ENCODE measurements around the gene DUSP22.

DUSP22 gene

DNA sequence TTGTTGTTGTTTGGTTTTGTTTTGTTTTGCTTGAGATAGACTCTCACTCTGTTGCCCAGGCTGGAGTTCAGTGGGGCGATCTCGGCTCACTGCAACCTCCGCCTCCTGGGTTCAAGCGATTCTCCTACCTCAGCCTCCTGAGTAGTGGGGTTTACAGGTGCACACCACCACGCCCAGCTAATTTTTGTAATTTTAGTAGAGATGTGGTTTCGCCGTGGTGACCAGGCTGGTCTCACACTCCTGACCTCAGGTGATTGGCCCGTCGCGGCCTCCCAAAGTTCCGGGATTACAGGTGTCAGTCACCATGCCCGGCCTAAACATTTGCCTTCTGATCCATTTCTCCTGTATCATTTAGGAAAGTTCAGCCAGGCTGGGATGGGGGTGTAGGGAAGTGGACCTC is 17.7 kb downstream of the DUSP22 start:
- ATAC-seq (no peak), DNase-seq (no peak)

DNA sequence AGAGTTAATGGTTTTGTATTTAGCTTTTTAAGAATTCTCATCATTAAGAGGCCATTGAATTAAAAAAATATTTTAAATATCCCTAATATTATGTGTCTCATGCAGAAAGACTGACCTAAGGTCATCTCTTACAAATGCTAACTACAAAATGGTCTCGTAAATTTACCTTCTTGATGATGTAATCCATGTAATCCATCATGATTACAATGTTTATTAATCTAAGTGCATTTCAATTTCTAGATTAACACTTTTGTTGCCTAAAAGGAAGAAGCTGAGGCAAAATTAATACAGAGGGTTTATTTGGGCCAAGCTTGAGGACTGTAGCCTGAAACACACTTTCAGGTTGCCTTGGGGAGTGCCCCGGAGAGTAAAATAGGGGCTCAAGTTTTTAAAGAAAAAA is 18.4 kb downstream of the DUSP22 start:
- no peak for ATAC-seq
- no peak for DNase-seq

DNA sequence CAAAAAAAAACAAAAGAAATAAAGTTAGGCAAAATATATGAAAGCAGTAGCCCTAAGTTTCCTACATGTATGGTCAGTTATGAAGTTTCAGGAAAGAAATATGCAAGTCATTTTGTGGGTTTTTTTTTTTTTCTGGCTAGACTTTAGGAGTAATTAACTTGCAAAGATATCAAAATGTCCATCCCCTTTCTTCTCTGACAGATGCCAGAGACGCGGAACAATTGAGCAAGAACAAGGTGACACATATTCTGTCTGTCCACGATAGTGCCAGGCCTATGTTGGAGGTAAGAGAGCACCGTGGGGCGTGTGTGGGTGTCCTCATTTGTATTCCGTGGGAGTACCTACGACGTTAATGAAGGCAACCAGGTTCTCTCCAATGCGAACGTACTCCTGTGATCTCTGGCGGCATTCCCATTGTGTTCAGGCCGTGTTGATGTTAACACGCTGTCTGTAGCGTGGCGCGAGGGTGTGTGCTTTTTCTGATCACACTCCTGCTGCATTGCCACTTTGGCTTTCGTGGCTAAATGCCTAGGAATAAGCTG is 19.5 kb downstream of the DUSP22 start:
- peak; percentile 26 for ATAC-seq

DNA sequence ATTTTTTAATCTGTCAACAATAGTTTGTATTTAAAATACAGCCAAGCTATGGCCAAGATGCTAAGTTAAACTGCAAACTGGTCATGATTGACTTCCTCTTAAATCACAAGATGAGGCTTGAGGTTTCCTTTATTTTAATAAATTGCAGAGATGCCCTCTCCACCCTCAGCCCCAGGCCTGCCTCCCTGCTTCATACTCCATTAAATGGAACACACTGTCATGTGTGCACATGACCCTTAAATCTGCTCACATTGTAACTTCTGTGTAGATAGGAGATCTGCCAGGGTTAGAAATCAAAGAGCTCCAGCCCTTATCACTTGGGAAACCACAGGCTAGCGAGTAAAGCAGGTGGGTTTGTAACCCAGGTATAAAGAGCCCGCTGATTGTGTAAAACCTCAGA is 20.8 kb downstream of the DUSP22 start:
- no peak for DNase-seq
- no peak for ATAC-seq

More for the DNA sequence above, 19.5 kb downstream of the DUSP22 start:
- no peak for DNase-seq

DNA sequence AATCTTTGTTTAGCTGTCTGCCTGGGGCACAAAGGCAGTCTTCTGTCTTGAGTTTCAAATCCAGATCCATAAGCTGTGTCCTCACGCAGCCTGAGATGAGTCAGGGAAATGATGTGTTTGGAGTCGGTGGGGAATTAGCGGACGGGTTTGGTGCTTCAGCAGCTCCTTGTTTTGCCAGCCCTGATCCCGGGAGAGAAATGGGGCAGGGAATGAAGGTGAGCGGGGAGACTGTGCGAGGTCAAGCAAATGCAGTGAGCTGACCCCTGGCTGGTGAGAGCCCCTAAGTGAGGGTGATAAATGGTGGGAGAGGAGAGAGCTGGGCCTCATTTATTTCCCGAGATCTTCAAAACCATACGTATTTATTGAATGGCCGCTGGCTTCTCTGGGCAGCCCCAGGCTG is 21.6 kb downstream of the DUSP22 start:
- DNase-seq (no peak), ATAC-seq (no peak)

DNA sequence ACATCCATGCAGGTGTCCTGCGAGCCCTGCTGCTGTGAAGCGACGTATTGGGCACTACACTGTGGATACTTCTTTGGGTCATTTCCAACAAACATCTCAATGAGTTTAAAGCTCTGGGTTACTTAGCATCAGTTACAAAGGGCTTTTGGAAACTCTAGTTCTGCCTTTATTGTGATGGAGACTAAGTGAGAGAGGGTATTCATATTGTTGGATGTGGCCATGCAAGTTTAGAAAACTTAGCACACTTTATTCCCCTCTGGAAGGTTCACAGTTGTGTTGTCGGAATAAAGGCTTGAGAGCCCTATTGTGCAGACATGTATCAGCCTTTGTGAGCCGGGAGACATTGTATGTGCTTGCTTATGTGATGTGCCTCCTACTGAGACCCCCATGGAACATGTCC is 22.1 kb downstream of the DUSP22 start:
- DNase-seq (no peak), ATAC-seq (no peak)

DNA sequence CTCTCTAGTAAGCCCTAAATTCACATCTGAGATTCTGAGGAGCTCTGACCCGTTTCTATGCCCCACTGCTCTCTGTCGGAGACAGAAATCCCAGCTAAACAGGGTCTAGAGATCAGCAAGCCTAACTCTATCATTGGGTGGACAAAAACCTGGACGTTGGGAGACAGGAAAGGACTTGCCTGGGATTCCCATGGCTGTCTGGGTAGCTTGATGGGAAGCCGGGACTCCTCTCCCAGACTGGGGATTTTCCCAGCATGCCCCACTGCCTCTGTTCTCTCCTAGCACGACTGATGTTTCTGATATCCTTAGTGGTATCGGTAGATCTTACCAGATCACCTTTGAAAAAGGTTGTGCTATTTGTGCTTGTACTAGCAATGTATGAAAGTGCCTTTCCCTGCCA is 22.9 kb downstream of the DUSP22 start:
- no peak for DNase-seq
- ATAC-seq: no peak

DNA sequence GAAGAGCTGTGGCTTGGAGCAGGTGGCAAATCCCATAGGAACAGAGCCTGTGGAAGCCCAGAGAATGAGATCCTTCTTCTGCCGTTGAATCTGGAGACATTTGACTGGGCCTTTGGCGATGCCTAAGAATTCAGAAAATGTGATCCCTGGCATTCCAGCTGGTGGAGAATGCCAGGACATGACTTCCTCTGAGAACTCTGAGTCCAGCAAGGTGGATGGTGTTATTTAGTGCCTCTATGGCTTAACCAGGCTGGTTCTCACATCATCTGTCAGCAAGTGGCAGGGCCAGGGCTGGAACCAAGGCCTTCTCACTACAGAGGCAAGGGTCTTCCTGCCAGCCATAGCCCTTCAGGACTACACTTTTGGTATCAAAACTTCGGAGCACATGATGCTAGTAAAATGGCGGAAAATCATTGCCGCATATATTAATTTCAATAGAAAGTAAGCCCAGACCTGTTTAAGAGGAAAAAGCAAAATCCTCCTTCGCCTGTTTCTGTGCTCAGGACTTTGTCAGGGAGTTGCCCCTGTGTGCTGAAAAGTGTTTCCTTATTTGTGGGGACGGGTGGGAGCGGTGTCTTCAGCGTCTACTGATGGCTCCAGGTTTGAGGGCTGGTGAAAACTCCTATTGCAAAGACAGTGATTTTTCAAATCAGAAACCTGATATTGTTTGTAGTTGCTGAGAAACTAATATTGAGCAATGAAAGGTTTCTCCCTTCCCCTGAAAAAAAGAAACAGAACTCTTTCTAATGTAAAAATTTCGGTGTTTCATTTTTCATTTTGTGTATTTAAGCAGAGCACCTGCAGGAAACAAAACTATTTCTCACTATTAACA is 23.9 kb downstream of the DUSP22 start:
- ATAC-seq: no peak
- DNase-seq: no peak

DNA sequence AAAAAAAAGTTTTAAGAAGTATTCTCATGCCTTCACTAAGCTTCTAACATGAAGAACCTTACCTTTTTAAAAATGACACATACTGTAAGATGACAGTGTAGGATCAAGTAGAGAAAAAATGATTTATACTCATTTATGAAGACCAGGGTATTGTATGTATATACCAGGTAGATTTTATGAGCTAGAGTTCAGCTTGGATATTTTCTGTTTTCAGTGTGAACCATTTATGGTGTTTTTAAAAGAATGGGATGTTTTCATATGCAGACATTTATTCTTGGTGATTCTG is 24.4 kb downstream of the DUSP22 start:
- no peak for DNase-seq
- ATAC-seq: no peak

DNA sequence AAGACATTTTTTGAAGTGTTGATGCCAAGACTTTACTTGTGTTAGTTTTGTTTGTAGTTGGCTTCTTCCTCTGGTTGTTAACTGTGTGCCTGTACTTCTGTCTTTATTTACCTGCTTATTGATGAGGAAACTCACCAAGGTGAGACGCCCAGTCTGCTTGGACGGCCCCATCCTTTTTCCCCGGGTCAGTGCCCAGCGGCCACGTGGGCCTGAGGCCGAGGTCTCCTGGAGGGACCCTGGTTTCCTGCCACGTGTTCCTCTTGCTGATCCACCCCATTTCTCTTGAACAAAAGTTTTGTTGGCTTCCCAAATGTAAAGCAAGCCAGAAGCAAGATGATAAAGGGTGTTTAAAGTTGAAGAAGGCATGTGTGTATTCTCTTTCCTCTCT is 24.8 kb downstream of the DUSP22 start:
- no peak for DNase-seq
- ATAC-seq: no peak

DNA sequence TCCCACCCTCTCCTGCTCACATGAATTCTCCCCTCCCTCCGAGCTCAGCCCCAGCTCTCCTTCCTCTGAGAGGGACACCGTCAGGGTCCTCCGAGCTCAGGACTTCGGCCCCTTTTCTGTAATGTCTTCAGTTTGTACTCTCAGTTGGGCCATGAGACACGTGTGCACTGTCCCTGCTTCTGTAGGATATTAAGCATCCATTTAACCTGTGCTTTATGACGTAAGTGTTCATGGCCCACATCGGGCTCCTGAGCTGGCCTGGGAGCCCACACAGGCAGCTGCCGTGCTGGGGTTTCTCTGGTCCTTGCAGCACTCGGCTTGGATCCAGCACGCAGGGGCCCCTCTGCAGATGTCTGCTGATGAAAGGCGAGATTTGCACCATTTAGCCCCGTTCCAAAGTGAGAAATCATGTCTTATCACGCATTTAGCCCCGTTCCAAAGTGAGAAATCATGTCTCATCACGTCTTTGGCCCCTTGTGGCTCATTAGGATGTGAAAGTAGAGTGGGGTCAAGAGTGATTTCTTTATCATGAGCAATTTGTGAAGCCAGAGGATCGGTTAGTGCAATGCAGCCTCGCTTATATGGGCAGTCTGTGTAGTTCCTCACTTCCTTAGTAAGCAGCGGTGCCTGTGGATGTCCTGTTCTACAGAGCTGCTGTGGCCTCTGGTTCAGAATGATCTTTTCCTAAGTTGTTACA is 25.3 kb downstream of the DUSP22 start:
- no peak for DNase-seq
- no peak for ATAC-seq

DNA sequence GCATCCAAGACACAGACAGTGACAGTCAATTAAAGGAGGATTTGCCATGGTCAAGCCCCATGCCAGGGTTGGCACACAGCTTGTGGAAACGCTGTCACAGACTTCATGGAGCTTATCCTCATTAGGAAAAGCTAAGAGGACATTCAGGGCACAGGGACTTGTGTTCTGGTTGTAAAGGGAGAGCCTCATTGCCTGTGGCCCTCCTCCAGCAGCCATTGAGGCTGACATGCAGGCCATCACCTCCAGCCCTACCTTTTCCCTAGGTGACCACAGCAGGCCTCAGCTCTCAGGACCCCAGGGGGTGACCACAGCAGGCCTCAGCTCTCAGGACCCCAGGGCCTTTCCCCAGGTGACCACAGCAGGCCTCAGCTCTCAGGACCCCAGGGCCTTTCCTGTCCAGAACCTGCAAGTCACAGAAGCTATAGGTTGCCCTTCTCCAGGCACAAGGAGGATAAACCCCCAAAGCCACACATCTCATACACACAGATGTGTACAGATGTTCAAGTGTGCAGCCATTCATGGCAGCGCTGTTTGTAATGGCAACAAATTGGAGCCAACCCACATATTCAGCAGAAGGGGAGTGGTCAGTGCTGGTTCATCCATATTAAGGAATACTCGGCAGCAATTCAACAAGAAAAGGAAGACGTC is 26.1 kb downstream of the DUSP22 start:
- ATAC-seq (no peak), DNase-seq (no peak)

DNA sequence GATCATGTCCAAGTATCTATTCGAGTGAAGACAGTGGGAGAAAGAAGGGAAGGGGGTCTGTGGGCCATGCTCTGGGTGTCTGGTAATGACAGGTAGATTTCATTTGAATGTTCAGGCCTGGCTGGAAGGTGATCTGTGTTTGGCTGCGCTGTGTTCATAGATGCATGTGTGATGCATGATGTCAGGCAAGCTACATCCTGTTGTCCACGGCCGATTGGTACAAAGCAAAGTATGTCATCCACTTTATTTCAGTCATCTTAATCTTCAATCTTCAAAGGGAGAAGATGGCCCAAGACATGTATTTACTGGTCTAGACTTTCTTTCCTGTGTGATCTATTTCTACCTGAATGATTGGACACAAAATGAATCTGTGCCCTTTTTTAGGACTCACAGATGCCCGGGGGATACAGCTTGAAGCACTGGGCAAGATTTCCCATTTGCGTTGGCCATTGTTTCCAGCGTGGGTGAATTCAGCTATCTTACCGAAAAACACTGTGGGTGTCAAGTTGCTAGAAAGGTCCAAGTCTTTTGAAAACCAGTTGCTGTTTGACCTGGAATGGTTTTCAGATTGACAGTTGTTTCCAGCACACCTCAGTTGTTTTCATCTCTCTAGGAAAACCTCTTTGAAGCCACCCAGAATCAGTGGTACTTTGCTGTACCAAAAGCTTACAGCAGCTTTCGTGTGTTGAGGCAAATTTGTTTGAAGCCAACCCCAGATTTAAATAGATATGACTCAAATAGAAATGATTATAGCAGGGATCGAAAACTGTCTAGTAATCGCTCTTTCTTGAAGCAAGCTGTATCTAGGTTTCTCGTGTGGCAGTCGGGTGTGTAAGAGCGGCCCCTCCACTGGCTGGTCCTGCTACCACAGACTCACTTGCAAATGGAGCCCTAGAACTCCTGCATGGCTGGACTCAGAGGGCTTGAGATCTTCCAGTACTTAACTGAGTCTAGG is 27.2 kb downstream of the DUSP22 start:
- ATAC-seq: peak; percentile 35
- DNase-seq: no peak

DNA sequence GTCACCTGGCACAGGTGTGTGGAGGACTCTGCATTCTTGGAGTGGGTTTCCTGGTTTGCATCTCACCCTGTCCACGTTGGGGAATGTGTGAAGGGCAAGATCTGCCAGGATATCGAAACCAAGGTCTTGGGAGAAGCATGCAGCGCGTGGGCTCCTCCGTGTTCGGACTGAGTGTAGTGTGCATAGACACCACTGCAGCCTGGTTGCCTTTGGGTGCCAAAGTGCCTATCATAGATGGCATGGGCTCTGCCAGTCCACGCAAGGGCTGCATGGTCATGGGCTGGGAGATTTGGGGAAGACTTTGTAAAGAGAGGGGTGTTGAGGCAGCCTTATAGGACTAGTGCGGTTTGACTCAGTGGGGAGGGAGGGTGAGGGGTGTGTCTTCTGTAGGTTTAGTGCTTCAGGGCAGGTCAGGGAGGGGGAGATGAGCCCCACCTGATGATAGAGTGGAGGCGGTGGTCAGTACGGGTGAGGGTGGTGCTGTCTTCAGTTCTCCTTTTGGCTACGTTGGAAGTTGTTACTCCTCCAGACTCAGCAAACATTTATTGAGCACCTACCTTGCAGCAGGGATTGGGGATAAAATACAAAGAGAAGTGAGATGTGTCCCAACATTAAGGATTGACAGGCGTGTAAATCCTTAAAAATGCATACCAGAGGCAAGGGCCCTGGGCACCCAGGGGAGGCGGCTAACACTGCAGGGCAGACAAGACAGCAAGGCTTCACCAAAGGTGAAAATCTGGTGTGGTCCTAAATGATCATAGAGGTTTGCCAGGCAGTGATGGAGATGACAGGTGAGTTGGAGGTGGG is 28.3 kb downstream of the DUSP22 start:
- ATAC-seq: no peak
- DNase-seq: no peak

DNA sequence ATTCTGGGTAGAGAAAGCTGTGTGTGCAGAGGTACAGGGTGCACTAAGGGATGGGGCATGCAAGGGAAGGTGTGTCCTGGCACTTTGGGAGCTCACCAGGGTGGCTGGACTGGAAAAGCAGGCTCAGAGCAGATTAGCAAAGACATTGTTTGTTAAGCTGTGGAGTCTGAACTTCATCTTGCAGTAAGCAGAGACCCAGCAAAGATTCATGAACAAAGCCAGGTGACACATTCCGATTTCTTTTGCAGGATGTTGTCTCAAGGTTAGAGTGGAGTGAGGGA is 28.8 kb downstream of the DUSP22 start:
- DNase-seq (no peak), ATAC-seq (no peak)

DNA sequence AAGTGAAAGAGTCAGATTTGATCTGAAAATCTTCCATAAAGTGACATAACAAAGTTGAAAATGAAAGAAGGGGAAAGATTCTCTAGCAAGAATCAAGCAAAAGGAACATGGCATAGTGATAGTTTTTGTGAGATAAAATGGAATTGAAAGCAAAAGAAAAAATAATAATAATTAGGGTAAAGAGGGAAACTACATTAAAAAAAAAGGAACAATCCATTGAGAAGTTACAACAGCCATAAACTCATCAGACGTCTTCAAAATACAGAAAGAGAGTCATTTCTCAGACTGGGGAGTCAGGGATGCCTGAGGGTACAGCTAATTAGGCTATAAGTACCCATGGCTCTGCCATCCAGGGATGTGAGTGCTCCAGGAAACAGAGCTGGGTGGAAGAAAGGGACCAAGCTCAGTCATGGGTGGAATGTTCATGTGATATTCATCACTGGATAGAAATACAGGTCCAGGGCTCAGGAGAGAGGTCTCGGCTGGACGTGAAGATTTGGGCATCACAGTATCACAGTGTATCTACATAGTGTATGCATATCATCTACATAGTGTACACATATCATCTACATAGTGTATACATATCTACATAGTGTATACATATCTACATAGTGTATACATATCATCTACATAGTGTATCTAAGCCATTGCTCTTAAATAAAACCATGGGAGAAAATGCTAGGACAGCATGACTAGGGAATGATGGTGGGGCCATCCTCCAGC is 29.4 kb downstream of the DUSP22 start:
- ATAC-seq: no peak
- DNase-seq: no peak

DNA sequence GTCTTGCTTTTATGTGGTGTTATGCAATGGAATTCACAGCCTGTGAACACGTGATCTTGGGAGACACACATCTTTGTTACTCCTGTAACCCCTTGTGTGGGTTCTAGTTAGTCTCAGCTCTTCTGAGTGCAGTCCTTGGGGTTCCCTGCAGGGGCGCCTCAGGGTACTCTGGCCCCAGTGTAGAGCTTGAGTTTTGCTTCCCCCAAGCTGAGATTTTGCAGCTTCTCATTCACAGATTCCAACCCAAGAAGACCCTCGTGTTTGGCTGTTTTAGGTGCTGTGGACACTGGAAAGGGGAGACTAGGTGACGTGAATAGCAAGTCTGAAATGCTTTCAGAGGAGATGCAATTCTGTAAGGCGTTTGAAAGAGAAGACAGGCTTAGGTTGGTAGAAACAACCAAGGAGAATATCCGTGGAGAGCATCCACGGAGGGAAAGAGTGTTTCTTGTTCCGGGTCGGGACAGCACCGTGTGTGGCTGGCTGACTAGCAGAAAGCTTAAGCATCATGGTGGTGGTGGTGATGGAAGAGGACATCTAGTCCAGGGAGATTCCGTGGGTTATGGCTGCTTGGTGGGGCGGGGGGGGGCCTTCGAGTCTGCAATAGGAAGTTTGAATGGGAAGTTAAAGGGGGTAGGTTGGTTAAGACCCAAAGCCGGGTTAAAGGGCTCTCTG is 30.1 kb downstream of the DUSP22 start:
- DNase-seq: no peak
- ATAC-seq: no peak

DNA sequence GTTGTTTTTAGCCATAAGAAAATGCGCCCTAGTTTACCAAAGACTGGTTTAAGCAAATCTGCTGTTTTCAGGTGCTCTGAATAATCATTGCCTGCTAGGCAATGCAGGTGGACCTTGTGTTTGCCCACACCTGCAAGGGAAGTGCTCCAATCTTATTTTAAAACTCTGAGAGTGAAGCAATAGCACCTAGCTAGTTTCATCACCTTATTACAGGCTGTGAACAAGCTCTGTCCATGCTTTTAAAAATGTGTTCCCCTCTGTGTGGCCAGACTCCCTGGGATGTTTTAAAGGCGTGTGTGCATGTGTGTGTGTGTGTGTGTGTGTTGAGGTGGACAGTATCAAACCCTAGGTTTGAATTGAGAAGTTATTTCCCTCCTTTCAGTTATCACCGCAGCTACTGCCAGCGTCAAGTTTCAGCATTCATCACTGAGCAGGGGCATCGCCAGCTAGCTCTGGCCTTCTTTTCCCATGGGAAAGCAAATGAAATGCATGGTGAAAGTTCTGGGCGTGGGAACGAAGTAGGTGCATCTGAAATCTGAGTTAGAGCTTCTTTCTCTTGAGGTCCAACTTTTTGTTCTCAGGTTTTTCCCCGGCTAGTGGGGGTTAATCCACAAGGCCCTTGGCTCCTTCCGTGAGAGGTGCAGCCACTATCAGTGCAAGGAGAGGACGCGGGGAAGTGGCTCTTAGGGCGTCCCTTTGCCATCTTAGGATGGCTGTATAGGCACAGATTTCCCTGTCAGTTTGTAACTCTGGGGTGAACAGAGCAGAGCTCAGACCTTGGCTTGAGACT is 30.8 kb downstream of the DUSP22 start:
- DNase-seq (no peak), ATAC-seq (no peak)

DNA sequence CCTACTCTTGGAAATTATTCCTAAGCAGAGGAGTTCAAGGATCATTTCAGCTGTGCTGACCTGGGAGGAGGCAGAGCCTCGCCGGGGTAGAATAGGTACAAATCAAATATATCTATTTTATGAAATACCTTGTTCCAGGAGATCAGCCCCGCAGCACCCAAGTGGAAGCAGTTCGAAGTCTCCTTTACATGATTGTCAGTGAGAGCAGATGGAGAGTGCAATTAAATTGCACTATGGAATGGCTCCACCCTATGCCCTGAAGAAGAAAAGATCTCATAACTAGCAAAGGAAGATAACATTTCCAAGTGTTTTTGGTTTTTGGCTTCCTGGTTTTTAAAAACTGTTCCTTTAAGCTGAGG is 31.4 kb downstream of the DUSP22 start:
- DNase-seq: no peak
- no peak for ATAC-seq
